H9 (cell line): ENCODE results near the gene PTPRH. TPM values are rescaled to one million over a fixed set of nuclear protein-coding genes. Genes with fewer than 3 reads are reported as not detected.

ENCODE experiments used
- DNase-seq: peaks from one replicate; pipeline ENCODE4 v3.0.0-alpha.2; 2017
- H2AFZ ChIP-seq: one replicate; pipeline ENCODE4 v1.6.1; 2013; ENCODE audit warnings: mild to moderate bottlenecking, low read length, control low read depth, moderate library complexity
- H2AK5ac ChIP-seq: 2 replicates; pipeline ENCODE4 v1.6.1; 2013; ENCODE audit warnings: low read length, control low read depth, mixed read lengths; ENCODE audit not compliant: insufficient read length
- H2BK120ac ChIP-seq: one replicate; pipeline ENCODE4 v1.6.1; 2013; ENCODE audit warnings: low read depth, mild to moderate bottlenecking, low read length, control low read depth, inconsistent platforms; ENCODE audit not compliant: poor library complexity, severe bottlenecking
- H2BK12ac ChIP-seq: 2 replicates; pipeline ENCODE4 v1.6.1; 2013; ENCODE audit warnings: low read length, control low read depth, mixed read lengths, low read depth; ENCODE audit not compliant: insufficient read length
- H2BK15ac ChIP-seq: 2 replicates; pipeline ENCODE4 v1.6.1; 2013; ENCODE audit warnings: low read depth, low read length, control low read depth
- H2BK20ac ChIP-seq: one replicate; pipeline ENCODE4 v1.6.1; 2013; ENCODE audit warnings: low read depth, mild to moderate bottlenecking, low read length, control low read depth, inconsistent platforms; ENCODE audit not compliant: poor library complexity, severe bottlenecking
- H2BK5ac ChIP-seq: 2 replicates; pipeline ENCODE4 v1.6.1; 2013; ENCODE audit warnings: low read length, control low read depth, mixed read lengths; ENCODE audit not compliant: insufficient read length
- H3K14ac ChIP-seq: 2 replicates; pipeline ENCODE4 v1.6.1; 2013; ENCODE audit warnings: low read length, control low read depth; ENCODE audit not compliant: insufficient read depth
- H3K18ac ChIP-seq: 2 replicates; pipeline ENCODE4 v1.6.1; 2013; ENCODE audit warnings: low read depth, mild to moderate bottlenecking, mixed read lengths, low read length, control low read depth; ENCODE audit not compliant: insufficient read length
- H3K23ac ChIP-seq: 2 replicates; pipeline ENCODE4 v1.6.1; 2013; ENCODE audit warnings: low read length, control low read depth, mixed read lengths, low read depth; ENCODE audit not compliant: insufficient read length
- H3K23me2 ChIP-seq: 2 replicates; pipeline ENCODE4 v1.6.1; 2013; ENCODE audit warnings: low read depth, mild to moderate bottlenecking, mixed read lengths, low read length, control low read depth; ENCODE audit not compliant: insufficient read length, poor library complexity, severe bottlenecking
- H3K27ac ChIP-seq: 2 replicates; pipeline ENCODE4 v1.5.1; 2013; ENCODE audit warnings: low read length, control low read depth, mixed read lengths, low read depth; ENCODE audit not compliant: insufficient read length
- H3K27me3 ChIP-seq: 2 replicates; pipeline ENCODE4 v1.6.1; 2013; ENCODE audit warnings: low read length, control low read depth, inconsistent platforms; ENCODE audit not compliant: insufficient read depth
- H3K4ac ChIP-seq: 2 replicates; pipeline ENCODE4 v1.6.1; 2013; ENCODE audit warnings: low read depth, mild to moderate bottlenecking, control low read depth, inconsistent platforms, low read length, moderate library complexity
- H3K4me1 ChIP-seq: 2 replicates; pipeline ENCODE4 v1.6.1; 2013; ENCODE audit warnings: low read length, control low read depth, inconsistent platforms; ENCODE audit not compliant: insufficient read depth
- H3K4me2 ChIP-seq: 2 replicates; pipeline ENCODE4 v1.6.1; 2013; ENCODE audit warnings: low read length, control low read depth, mixed read lengths; ENCODE audit not compliant: insufficient read length, insufficient read depth
- H3K56ac ChIP-seq: 2 replicates; pipeline ENCODE4 v1.6.1; 2013; ENCODE audit warnings: low read depth, mild to moderate bottlenecking, mixed read lengths, low read length, control low read depth; ENCODE audit not compliant: insufficient read length
- H3K79me1 ChIP-seq: 2 replicates; pipeline ENCODE4 v1.6.1; 2013; ENCODE audit warnings: low read depth, mild to moderate bottlenecking, moderate library complexity, low read length, control low read depth, inconsistent platforms; ENCODE audit not compliant: insufficient read depth, poor library complexity, severe bottlenecking
- H3K79me2 ChIP-seq: 2 replicates; pipeline ENCODE4 v1.6.1; 2013; ENCODE audit warnings: low read length, control low read depth, inconsistent platforms; ENCODE audit not compliant: insufficient read depth
- H3K9ac ChIP-seq: 2 replicates; pipeline ENCODE4 v1.6.1; 2013; ENCODE audit warnings: low read length, control low read depth, mixed read lengths; ENCODE audit not compliant: insufficient read length; ENCODE audit errors: extremely low read depth
- H3K9me3 ChIP-seq: one replicate; pipeline ENCODE4 v1.6.1; 2013; ENCODE audit warnings: low read depth, low read length, inconsistent platforms; ENCODE audit not compliant: control insufficient read depth
- H3T11ph ChIP-seq: one replicate; pipeline ENCODE4 v1.6.1; 2013; ENCODE audit warnings: mild to moderate bottlenecking, low read length, control low read depth, inconsistent platforms
- H4K20me1 ChIP-seq: one replicate; pipeline ENCODE4 v1.6.1; 2013; ENCODE audit not compliant: control insufficient read depth, insufficient read length, insufficient read depth
- H4K5ac ChIP-seq: 2 replicates; pipeline ENCODE4 v1.6.1; 2013; ENCODE audit warnings: low read depth, mild to moderate bottlenecking, mixed read lengths, low read length, control low read depth; ENCODE audit not compliant: insufficient read length
- H4K8ac ChIP-seq: replicated peaks from 2 replicates; pipeline ENCODE4 v1.6.1; 2013; ENCODE audit warnings: low read length, control low read depth, mixed read lengths, low read depth; ENCODE audit not compliant: insufficient read length
- H4K91ac ChIP-seq: 2 replicates; pipeline ENCODE4 v1.6.1; 2013; ENCODE audit warnings: low read depth, mild to moderate bottlenecking, moderate library complexity, mixed read lengths, low read length, control low read depth; ENCODE audit not compliant: insufficient read length
- H3K27ac Mint-ChIP-seq, 3 experiments: 2 replicates in 2 of 3; 3 replicates in 1 of 3; pipeline ENCODE4 v1.8.0; 2020 to 2021; ENCODE audit warnings: mixed read lengths in 3 of 3, mild to moderate bottlenecking in 1 of 3, moderate library complexity in 1 of 3
- H3K27me3 Mint-ChIP-seq: 2 replicates; pipeline ENCODE4 v1.8.0; 2021; ENCODE audit warnings: low read depth, mild to moderate bottlenecking, moderate library complexity, mixed read lengths
- H3K36me3 Mint-ChIP-seq, 3 experiments: 2 replicates in 2 of 3; 3 replicates in 1 of 3; pipeline ENCODE4 v1.8.0; 2020 to 2021; ENCODE audit warnings: low read depth in 3 of 3, mixed read lengths in 3 of 3; ENCODE audit not compliant: insufficient read depth in 1 of 3
- H3K4me1 Mint-ChIP-seq, 2 experiments: 2 replicates each; pipeline ENCODE4 v1.8.0; 2020; ENCODE audit warnings: mixed read lengths in 2 of 2
- H3K4me3 Mint-ChIP-seq, 2 experiments: 2 replicates in 1 of 2; 3 replicates in 1 of 2; pipeline ENCODE4 v1.8.0; 2020 to 2021; ENCODE audit warnings: mild to moderate bottlenecking in 2 of 2, mixed read lengths in 2 of 2, moderate library complexity in 1 of 2
- H3K9me3 Mint-ChIP-seq, 2 experiments: 2 replicates in 1 of 2; 3 replicates in 1 of 2; pipeline ENCODE4 v1.8.0; 2020; ENCODE audit warnings: mild to moderate bottlenecking in 2 of 2, mixed read lengths in 2 of 2, moderate library complexity in 1 of 2
- CTCF ChIP-seq: fragments of 200-600 bp; sonication (generic); conservative IDR thresholded peaks from 3 replicates; pipeline ENCODE4 v1.8.0; 2021; ENCODE audit warnings: antibody characterized with exemption, mild to moderate bottlenecking
- WGBS: extraction: QIAGEN DNeasy Blood & Tissue Kit; methylation state at CpG from one replicate; pipeline ENCODE4 v1.1.7; 2013; ENCODE audit warnings: missing lambda C conversion rate, low lambda C conversion rate, mixed read lengths; ENCODE audit not compliant: insufficient read length; ENCODE audit errors: extremely low coverage; 5-methylcytosine and 5-hydroxymethylcytosine counted together
- total RNA-seq: library from RNA; stranded (reverse); gene quantifications from 2 replicates; pipeline ENCODE4 v1.2.1, GENCODE V29; 2021

The PTPRH gene
- total RNA-seq, 1 experiment from 2014 or later: 0.24 TPM

DNA sequence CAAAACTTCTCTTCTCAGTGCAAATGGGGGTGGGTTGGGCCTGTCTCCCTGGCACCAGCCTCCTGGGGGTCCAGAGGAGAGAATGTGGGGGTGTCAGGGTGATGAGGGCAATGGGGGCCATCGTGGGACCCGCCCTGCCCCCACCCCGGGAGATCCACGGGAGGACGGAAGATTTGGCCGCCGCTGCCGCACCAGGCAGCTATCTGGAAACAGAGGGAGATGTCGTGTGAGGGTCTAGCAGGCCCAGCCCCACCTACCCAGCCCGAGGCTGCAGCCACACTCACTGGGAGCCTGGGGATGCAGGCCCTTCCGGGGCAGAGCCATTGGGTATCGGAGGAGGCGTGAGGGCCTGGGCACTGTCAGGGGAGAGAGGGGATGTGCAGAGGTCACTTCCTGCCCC is 21.0 kb upstream of the PTPRH start:
- peaks cover 15 to 49% (median 47%) of the 10 kb centered on the region in 3 experiments; a peak in 6 of 7 replicates for H3K36me3 Mint-ChIP-seq
- H3K9me3 Mint-ChIP-seq: no peaks in the 10 kb centered on the region
- H3K4me1 Mint-ChIP-seq: peaks cover 0 to 4% of the 10 kb centered on the region in 2 experiments; a peak in 2 of 4 replicates
- H4K20me1 ChIP-seq: no peaks in the 10 kb centered on the region
- H3K4ac ChIP-seq: no peak overlapping the region
- H3K27ac ChIP-seq: no peak overlapping the region
- no peak overlapping the region for H2BK12ac ChIP-seq
- no peaks in the 10 kb centered on the region for H3K4me1 ChIP-seq
- TF ChIP-seq CTCF: no peak
- no peak overlapping the region for H3K14ac ChIP-seq
- H2BK15ac ChIP-seq: no peak overlapping the region
- H3K27ac Mint-ChIP-seq: no peak overlapping the region
- no peaks in the 10 kb centered on the region for H3K27me3 ChIP-seq
- no peak overlapping the region for H3K56ac ChIP-seq
- H3K4me3 Mint-ChIP-seq: no peak overlapping the region
- no peak overlapping the region for H3K23ac ChIP-seq
- no peaks in the 10 kb centered on the region for H3K79me2 ChIP-seq
- H3K23me2 ChIP-seq: no peaks in the 10 kb centered on the region
- no peaks in the 10 kb centered on the region; the same call in 1 of the 2 replicates for H3K27me3 Mint-ChIP-seq
- H4K8ac ChIP-seq: no peak overlapping the region
- no peaks in the 10 kb centered on the region for H3K79me1 ChIP-seq
- H3K9me3 ChIP-seq: no peaks in the 10 kb centered on the region
- no peak overlapping the region for H4K91ac ChIP-seq
- no peak for DNase-seq
- H3K9ac ChIP-seq: no peak overlapping the region
- H2BK5ac ChIP-seq: no peak overlapping the region
- no CpG with 5 or more reads among the region's 13 CpGs for WGBS
- no peak overlapping the region for H3K4me2 ChIP-seq
- no peak overlapping the region for H2AFZ ChIP-seq
- H3K18ac ChIP-seq: no peak overlapping the region
- no peak overlapping the region for H2BK120ac ChIP-seq
- H2BK20ac ChIP-seq: no peak overlapping the region
- H3T11ph ChIP-seq: no peak overlapping the region
- no peak overlapping the region for H2AK5ac ChIP-seq
- no peak overlapping the region for H4K5ac ChIP-seq
